Keratinocyte (primary cell): ENCODE data around the gene HSP90AA1. TPM values are rescaled to one million over a fixed set of nuclear protein-coding genes. Genes with fewer than 3 reads are reported as not detected.

ENCODE experiments used
- DNase-seq: peaks from one replicate; pipeline ENCODE4 v3.0.0-alpha.2; 2011; ENCODE audit warnings: low read depth, missing footprints, low spot score
- FAIRE-seq: peaks from 2 replicates; lab custom pipeline; 2011; peaks lifted over from hg19 to GRCh38; lab: Jason Lieb, UNC
- H2AFZ ChIP-seq: 2 replicates; pipeline ENCODE4 v1.6.0; 2012; ENCODE audit warnings: low read length, control low read depth, inconsistent platforms; ENCODE audit not compliant: control insufficient read depth
- H3K27ac ChIP-seq: 2 replicates; pipeline ENCODE4 v1.5.1; 2011; ENCODE audit warnings: low read length; ENCODE audit not compliant: control insufficient read depth, insufficient read depth
- H3K27me3 ChIP-seq: 3 replicates; pipeline ENCODE4 v1.6.0; 2011; ENCODE audit warnings: low read length; ENCODE audit not compliant: control insufficient read depth, insufficient read depth; ENCODE audit errors: extremely low read depth
- H3K36me3 ChIP-seq, 2 experiments: 2 replicates in 1 of 2; 3 replicates in 1 of 2; pipeline ENCODE4 v1.5.1; 2011; ENCODE audit warnings: low read length in 2 of 2, mild to moderate bottlenecking in 1 of 2; ENCODE audit not compliant: control insufficient read depth in 2 of 2, insufficient read depth in 2 of 2; ENCODE audit errors: extremely low read depth in 1 of 2
- H3K4me1 ChIP-seq: 3 replicates; pipeline ENCODE4 v1.5.1; 2011; ENCODE audit warnings: low read length; ENCODE audit not compliant: control insufficient read depth, insufficient read depth; ENCODE audit errors: extremely low read depth
- H3K4me2 ChIP-seq: 3 replicates; pipeline ENCODE4 v1.6.0; 2011; ENCODE audit warnings: low read depth, low read length; ENCODE audit not compliant: control insufficient read depth, insufficient read depth; ENCODE audit errors: extremely low read depth
- H3K4me3 ChIP-seq, 3 experiments: fragments of 200-600 bp in 1 of 3; sonication (generic) in 1 of 3; 2 replicates in 2 of 3; 3 replicates in 1 of 3; pipeline ENCODE4 v1.5.1; 2011 to 2016; ENCODE audit warnings: low read length in 3 of 3, mild to moderate bottlenecking in 3 of 3, control low read depth in 2 of 3, inconsistent platforms in 1 of 3, low read depth in 1 of 3, mixed read lengths in 1 of 3, mixed run types in 1 of 3, moderate library complexity in 1 of 3; ENCODE audit not compliant: control insufficient read depth in 2 of 3, insufficient read depth in 2 of 3; ENCODE audit errors: extremely low read depth in 1 of 3
- H3K79me2 ChIP-seq: 2 replicates; pipeline ENCODE4 v1.6.0; 2012; ENCODE audit warnings: low read length; ENCODE audit not compliant: control insufficient read depth, insufficient read depth
- H3K9ac ChIP-seq: 3 replicates; pipeline ENCODE4 v1.6.0; 2011; ENCODE audit warnings: low read length; ENCODE audit not compliant: control insufficient read depth, insufficient read depth; ENCODE audit errors: extremely low read depth
- H3K9me1 ChIP-seq: 3 replicates; pipeline ENCODE4 v1.6.0; 2011; ENCODE audit warnings: low read length; ENCODE audit not compliant: control insufficient read depth, insufficient read depth; ENCODE audit errors: extremely low read depth
- H3K9me3 ChIP-seq: 2 replicates; pipeline ENCODE4 v1.5.1; 2012; ENCODE audit warnings: low read depth, low read length; ENCODE audit not compliant: control insufficient read depth
- H4K20me1 ChIP-seq: 3 replicates; pipeline ENCODE4 v1.6.0; 2011; ENCODE audit warnings: low read length; ENCODE audit not compliant: control insufficient read depth, insufficient read depth; ENCODE audit errors: extremely low read depth
- EZH2 ChIP-seq: IDR thresholded peaks from one replicate; pipeline ENCODE4 v1.6.1; 2012; ENCODE audit warnings: inconsistent platforms, mild to moderate bottlenecking, low read length, moderate library complexity
- dilution Hi-C: fragments of 300-500 bp; cut with MboI; formaldehyde crosslinking; loops from one replicate; pipeline ENCODE4 v1.7.0; 2020; ENCODE audit warnings: low sequenced_read_pairs; ENCODE audit not compliant: extremely low pct_ligation_motif_present
- polyA plus RNA-seq, 5 experiments: library from polyadenylated mRNA; depleted of rRNA in 3 of 5; stranded (reverse) in 3 of 5; stranded (forward) in 1 of 5; unstranded in 1 of 5; fragments of >200 nt; gene quantifications; 1 replicate in 1 of 5; 2 replicates in 3 of 5; 3 replicates in 1 of 5; pipeline versions ENCODE4 v1.2.1 to v1.2.3, GENCODE V29; 2011 to 2012; ENCODE audit warnings: missing spikeins in 2 of 5, low read depth in 1 of 5, low replicate concordance in 1 of 5
- TF ChIP-seq, protein P1 (sequence below), 3 experiments: IDR thresholded peaks in 1 of 3; conservative IDR thresholded peaks in 1 of 3; optimal IDR thresholded peaks in 1 of 3; 2 replicates in 2 of 3; 3 replicates in 1 of 3; pipeline versions ENCODE3 to v1.5.1; 2011; ENCODE audit warnings: low read length in 3 of 3, mild to moderate bottlenecking in 3 of 3, moderate library complexity in 2 of 3, control low read depth in 1 of 3, inconsistent platforms in 1 of 3; ENCODE audit not compliant: insufficient read depth in 2 of 3; ENCODE audit errors: extremely low read depth in 1 of 3

HSP90AA1 gene
- polyA plus RNA-seq, 1 donor (not counting 4 experiments of a cell fraction or from before 2014, with no cell fraction given) = 898 TPM

DNA sequence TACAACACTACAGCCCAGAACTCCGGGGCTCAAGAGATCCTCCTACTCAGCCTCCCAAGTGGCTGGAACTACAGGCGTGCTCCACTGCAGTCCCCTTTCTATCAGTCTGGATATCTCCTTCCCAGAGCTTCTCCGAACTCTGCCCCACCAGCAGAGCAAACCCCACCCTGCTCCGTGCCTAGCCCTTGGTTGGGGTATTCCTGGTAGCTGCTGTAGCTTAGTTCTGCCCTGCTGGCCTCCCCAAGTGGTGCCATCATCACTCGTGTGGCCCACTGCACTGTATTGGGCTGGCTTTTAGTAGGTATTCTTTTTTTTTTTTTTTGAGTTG, 9.5 kb downstream of the HSP90AA1 start:
- Histone ChIP-seq H3K79me2 (peaks cover 5% of the 10 kb centered on the region), H3K4me3 (no peak overlapping the region), H3K27ac (no peak overlapping the region), H3K27me3 (no peaks in the 10 kb centered on the region), H4K20me1 (peaks cover 6% of the 10 kb centered on the region), H2AFZ (no peak overlapping the region), H3K9me1 (peaks cover 2% of the 10 kb centered on the region), H3K9me3 (no peaks in the 10 kb centered on the region), H3K4me2 (no peak overlapping the region), H3K4me1 (no peaks in the 10 kb centered on the region), H3K9ac (no peak overlapping the region), H3K36me3 (peaks cover 15 to 19% of the 10 kb centered on the region in 2 experiments)
- no peak for TF ChIP-seq EZH2
- TF ChIP-seq, protein P1, sequence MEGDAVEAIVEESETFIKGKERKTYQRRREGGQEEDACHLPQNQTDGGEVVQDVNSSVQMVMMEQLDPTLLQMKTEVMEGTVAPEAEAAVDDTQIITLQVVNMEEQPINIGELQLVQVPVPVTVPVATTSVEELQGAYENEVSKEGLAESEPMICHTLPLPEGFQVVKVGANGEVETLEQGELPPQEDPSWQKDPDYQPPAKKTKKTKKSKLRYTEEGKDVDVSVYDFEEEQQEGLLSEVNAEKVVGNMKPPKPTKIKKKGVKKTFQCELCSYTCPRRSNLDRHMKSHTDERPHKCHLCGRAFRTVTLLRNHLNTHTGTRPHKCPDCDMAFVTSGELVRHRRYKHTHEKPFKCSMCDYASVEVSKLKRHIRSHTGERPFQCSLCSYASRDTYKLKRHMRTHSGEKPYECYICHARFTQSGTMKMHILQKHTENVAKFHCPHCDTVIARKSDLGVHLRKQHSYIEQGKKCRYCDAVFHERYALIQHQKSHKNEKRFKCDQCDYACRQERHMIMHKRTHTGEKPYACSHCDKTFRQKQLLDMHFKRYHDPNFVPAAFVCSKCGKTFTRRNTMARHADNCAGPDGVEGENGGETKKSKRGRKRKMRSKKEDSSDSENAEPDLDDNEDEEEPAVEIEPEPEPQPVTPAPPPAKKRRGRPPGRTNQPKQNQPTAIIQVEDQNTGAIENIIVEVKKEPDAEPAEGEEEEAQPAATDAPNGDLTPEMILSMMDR (optimal IDR thresholded peaks at IDR 0.05 in 1 of 3, IDR thresholded peaks at IDR 0.05 in 1 of 3, conservative IDR thresholded peaks at IDR 0.05 in 1 of 3; ENCODE audit: extremely low read depth in 1 of 3, insufficient read depth in 2 of 3, low read length in 3 of 3) = no peak
- DNase-seq (no peak), FAIRE-seq (no peak)
- dilution Hi-C loops = no loop called here

DNA sequence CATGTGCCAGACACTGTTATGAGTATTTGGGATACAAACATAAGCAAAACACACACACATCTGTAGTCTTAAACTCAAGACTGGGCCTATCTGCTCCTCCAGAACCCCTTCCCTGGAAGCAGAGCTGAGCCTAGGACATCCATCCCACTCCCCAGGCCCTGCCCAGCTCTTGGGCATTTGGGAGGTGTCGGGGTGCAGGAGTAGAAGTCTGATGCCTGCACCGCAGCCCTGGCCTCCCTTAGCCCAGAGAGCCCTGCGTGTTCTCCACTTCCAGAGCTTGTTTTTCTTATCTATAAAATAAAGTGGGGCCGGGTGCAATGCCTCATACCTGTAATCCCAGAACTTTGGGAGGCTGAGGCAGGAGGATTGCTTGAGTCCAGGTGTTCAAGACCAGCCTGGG, 11.7 kb downstream of the HSP90AA1 start:
- peaks cover 6% of the 10 kb centered on the region for H4K20me1 ChIP-seq
- no peak overlapping the region for H3K4me3 ChIP-seq
- no peak for DNase-seq
- TF ChIP-seq EZH2 = no peak
- TF ChIP-seq, protein P1 (optimal IDR thresholded peaks at IDR 0.05 in 1 of 3, IDR thresholded peaks at IDR 0.05 in 1 of 3, conservative IDR thresholded peaks at IDR 0.05 in 1 of 3; ENCODE audit: extremely low read depth in 1 of 3, insufficient read depth in 2 of 3, low read length in 3 of 3) = no peak
- no peaks in the 10 kb centered on the region for H3K9me1 ChIP-seq
- peaks cover 5 to 7% of the 10 kb centered on the region in 2 experiments for H3K36me3 ChIP-seq
- peaks cover 11% of the 10 kb centered on the region for H3K4me1 ChIP-seq
- H3K4me2 ChIP-seq = no peak overlapping the region
- no peak for FAIRE-seq
- H3K27ac ChIP-seq = no peak overlapping the region
- H3K9ac ChIP-seq = no peak overlapping the region
- no peak overlapping the region for H2AFZ ChIP-seq
- H3K27me3 ChIP-seq = no peaks in the 10 kb centered on the region
- dilution Hi-C loops = no loop called here
- no peaks in the 10 kb centered on the region for H3K9me3 ChIP-seq
- H3K79me2 ChIP-seq = no peaks in the 10 kb centered on the region
